SU-DHL-6 (cell line): ENCODE measurements around the gene NBEAL1.

ENCODE experiments used
- CTCF ChIP-seq: fragments of 200-600 bp; sonication (generic); IDR thresholded peaks from one replicate; pipeline ENCODE4 v1.5.1; 2017; ENCODE audit warnings: antibody characterized with exemption, mild to moderate bottlenecking, low read length, moderate library complexity; ENCODE audit not compliant: insufficient read depth, poor library complexity, severe bottlenecking
- EZH2phosphoT487 ChIP-seq: fragments of 200-600 bp; sonication (generic), shearing (Covaris generic); conservative IDR thresholded peaks from 2 replicates; pipeline ENCODE4 v1.6.1; 2018; ENCODE audit warnings: mild to moderate bottlenecking, antibody characterized with exemption, low read length, moderate library complexity, mixed read lengths

DNA sequence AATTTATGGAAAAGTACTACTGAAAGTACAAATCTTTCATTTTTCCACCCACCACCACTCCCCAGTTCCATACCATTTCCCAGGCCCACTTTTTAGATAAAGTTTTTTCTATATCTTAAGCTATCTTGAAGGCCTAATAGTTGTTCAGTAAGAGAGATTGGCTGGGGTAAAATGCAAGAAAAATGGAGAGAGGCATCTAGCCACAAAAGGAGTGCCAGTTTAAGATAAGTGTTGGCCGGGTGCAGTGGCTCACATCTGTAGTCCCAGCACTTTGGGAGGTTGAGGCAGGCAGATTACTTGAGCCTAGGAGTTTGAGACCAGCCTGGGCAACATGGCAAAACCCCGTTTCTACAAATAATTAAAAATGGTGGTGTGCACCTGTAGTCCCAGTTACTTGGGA, 28.6 kb downstream of the NBEAL1 start:
- TF ChIP-seq CTCF (no peak), EZH2phosphoT487 (no peak)
